Stomach (tissue), 9 donors: ENCODE results near the gene EHD4. TPM values are rescaled to one million over a fixed set of nuclear protein-coding genes. Genes with fewer than 3 reads are reported as not detected.

ENCODE experiments used
- DNase-seq, 2 donors: peaks; one replicate each; pipeline versions ENCODE4 v3.0.0 to v3.0.0-alpha.2; 2013 to 2019
- H3K27ac ChIP-seq, 5 donors: fragments of 200-600 bp in 4 of 5; sonication (generic) in 4 of 5; one replicate each; pipeline ENCODE4 v1.5.1; 2013 to 2019; ENCODE audit warnings: mild to moderate bottlenecking in 1 of 5, moderate library complexity in 1 of 5
- H3K27me3 ChIP-seq, 3 donors: fragments of 200-600 bp; sonication (generic); one replicate each; pipeline ENCODE4 v1.5.1; 2017 to 2019; ENCODE audit warnings: mixed run types in 1 of 3
- H3K36me3 ChIP-seq, 4 donors: fragments of 200-600 bp; sonication (generic); 1 replicate in 3 of 4; 2 replicates in 1 of 4; pipeline ENCODE4 v1.5.1; 2016 to 2019
- H3K4me1 ChIP-seq, 4 donors: fragments of 200-600 bp; sonication (generic); one replicate each; pipeline ENCODE4 v1.5.1; 2016 to 2019
- H3K4me3 ChIP-seq, 4 donors: fragments of 200-600 bp; sonication (generic) in 3 of 4; one replicate each; pipeline ENCODE4 v1.5.1; 2016 to 2019; ENCODE audit warnings: mild to moderate bottlenecking in 1 of 4
- H3K9me3 ChIP-seq, 4 donors: fragments of 200-600 bp; sonication (generic); one replicate each; pipeline ENCODE4 v1.5.1; 2016 to 2019
- EP300 ChIP-seq: sonication (generic); formaldehyde crosslinking; IDR thresholded peaks from one replicate; pipeline ENCODE4 v1.6.1; 2017; ENCODE audit warnings: antibody characterized with exemption
- POLR2A ChIP-seq, 4 donors: fragments of 450-650 bp; IDR thresholded peaks; one replicate each; pipeline ENCODE4 v1.6.1; 2016; ENCODE audit warnings: antibody characterized with exemption in 4 of 4, control low read depth in 2 of 4, mild to moderate bottlenecking in 1 of 4, moderate library complexity in 1 of 4
- POLR2AphosphoS5 ChIP-seq, 3 donors: sonication (generic); formaldehyde crosslinking; IDR thresholded peaks; one replicate each; pipeline ENCODE4 v1.6.1; 2016; ENCODE audit warnings: antibody characterized with exemption in 3 of 3
- WGBS, 5 donors: extraction: QIAGEN DNeasy Blood & Tissue Kit in 3 of 5; methylation state at CpG; one replicate each; pipeline versions ENCODE4 v1.1.5 to v1.1.7; 2013 to 2018; 5-methylcytosine and 5-hydroxymethylcytosine counted together
- intact Hi-C: fragments of 100-400 bp; cut with DNase I; formaldehyde crosslinking; loops from one replicate; pipeline ENCODE4 v1.15.1; 2023; ENCODE audit warnings: low total_unique reads
- polyA plus RNA-seq, 3 donors: library from polyadenylated mRNA; stranded (reverse); fragments of 200-250 nt; gene quantifications; one replicate each; pipeline ENCODE4 v1.2.3, GENCODE V29; 2013
- total RNA-seq, 5 donors: library from RNA; depleted of rRNA; stranded (reverse); fragments of >200 nt; gene quantifications; one replicate each; pipeline versions ENCODE4 v1.1.0 to v1.2.3, GENCODE V29; 2014 to 2016
- TF ChIP-seq, protein P1 (sequence below), 7 experiments: fragments of 450-650 bp in 4 of 7; fragments of 200-600 bp in 3 of 7; sonication (generic) in 3 of 7; IDR thresholded peaks; one replicate each; pipeline ENCODE4 v1.5.1; 2016 to 2019; ENCODE audit warnings: antibody characterized with exemption in 7 of 7, control low read depth in 2 of 7, mild to moderate bottlenecking in 1 of 7
- donor health status: healthy with polysubstance abuse.
- donor health status: Bipolar disorder and iron deficiency.
- donor health status: healthy.

The EHD4 gene
- total and polyA plus RNA-seq, 8 donors = 5.8 to 86.4 (median 16.2) TPM

DNA sequence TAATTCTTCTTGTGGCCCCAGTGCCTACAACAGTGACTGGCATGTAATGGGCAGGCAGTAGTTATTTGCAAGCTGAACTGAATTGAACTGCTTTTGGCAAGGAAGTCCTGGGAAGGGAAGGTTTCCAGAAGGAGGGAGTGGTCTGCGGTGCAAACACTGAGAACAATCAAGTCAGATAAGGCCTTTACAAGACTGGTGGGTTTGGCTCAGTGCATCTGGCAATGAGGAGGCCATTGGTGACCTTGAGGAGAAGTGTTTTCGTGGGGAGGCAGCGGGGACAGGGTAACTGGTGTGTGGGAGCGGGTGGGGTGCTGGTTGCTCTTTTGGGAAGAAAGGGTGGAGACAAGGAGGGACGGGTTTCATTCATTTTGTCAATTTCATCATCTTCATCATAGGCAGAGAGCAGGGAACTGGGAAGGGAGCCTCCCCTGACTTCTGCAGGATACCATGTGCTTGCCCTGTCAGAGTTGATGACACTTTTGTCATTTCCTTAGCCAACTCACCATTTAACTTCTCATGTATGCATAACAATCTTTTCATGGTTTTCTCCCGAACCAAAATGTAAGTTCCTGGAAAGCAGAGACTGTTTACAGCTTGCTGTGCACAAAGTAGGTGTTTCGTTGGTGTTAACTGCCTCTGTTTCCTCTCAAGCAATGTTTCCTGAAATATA lies 8.4 kb upstream of the EHD4 start:
- Histone ChIP-seq H3K9me3 (no peaks in the 10 kb centered on the region), H3K27ac (peak overlapping the region; percentile 67 to 78 (median 75)), H3K4me3 (no peak overlapping the region), H3K4me1 (peaks cover 23 to 30% (median 28%) of the 10 kb centered on the region in 4 donors), H3K36me3 (no peaks in the 10 kb centered on the region), H3K27me3 (peaks cover 0 to 4% (median 0%) of the 10 kb centered on the region in 3 donors)
- TF ChIP-seq, protein P1, sequence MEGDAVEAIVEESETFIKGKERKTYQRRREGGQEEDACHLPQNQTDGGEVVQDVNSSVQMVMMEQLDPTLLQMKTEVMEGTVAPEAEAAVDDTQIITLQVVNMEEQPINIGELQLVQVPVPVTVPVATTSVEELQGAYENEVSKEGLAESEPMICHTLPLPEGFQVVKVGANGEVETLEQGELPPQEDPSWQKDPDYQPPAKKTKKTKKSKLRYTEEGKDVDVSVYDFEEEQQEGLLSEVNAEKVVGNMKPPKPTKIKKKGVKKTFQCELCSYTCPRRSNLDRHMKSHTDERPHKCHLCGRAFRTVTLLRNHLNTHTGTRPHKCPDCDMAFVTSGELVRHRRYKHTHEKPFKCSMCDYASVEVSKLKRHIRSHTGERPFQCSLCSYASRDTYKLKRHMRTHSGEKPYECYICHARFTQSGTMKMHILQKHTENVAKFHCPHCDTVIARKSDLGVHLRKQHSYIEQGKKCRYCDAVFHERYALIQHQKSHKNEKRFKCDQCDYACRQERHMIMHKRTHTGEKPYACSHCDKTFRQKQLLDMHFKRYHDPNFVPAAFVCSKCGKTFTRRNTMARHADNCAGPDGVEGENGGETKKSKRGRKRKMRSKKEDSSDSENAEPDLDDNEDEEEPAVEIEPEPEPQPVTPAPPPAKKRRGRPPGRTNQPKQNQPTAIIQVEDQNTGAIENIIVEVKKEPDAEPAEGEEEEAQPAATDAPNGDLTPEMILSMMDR (IDR thresholded peaks at IDR 0.05) = no peak
- TF ChIP-seq POLR2AphosphoS5 (IDR thresholded peaks at IDR 0.05) = peak; percentile 3 to 82 (median 47)
- 39 to 66% (median 49%) methylated on average over 7 of the region's 7 CpGs for WGBS, 5 donors
- DNase-seq = peak; percentile 82 to 84
- intact Hi-C loops = no loop called here

DNA sequence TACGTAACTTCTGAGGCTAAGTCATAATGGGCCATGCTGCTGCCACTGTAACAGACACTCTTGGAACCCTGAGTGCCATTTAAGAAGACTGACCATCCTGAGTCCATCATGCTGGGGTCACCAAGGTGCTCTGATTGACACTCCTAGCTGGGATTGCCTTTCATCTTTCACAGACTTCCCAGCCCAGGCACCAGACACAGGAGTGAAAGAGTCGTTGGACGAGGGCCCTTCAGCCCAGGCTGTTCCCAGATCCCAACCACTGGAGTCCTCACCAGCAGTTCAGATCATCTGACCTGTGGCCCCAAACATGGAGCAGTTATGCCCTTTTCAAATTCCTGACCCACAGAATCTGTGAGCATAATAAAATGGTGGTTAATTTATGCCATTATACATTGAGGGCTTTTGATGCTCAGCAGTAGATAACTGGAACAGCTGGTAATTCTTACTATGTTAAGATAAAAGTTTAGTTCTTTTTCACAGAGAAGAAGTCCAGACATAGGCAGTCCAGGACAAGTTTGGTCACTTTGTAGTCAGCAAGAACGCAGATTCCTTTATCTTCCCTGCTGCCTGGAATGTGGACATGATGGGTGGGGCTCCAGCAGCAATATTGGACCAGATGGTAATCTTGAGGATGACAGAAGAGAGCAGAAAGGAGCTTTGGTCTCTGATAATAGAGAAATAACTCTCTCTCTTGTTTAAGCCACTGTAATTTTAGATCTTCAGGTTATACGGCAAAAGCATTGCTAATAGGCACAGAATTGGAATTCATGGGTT lies 7.3 kb upstream of the EHD4 start:
- Histone ChIP-seq H3K4me1 (peaks cover 23 to 30% (median 28%) of the 10 kb centered on the region in 4 donors), H3K27me3 (peaks cover 0 to 4% (median 0%) of the 10 kb centered on the region in 3 donors), H3K27ac (peak overlapping the region in 4 of 5 donors; percentile 67 to 78 (median 76)), H3K4me3 (no peak overlapping the region), H3K9me3 (no peaks in the 10 kb centered on the region), H3K36me3 (no peaks in the 10 kb centered on the region)
- intact Hi-C loops = no loop called here
- DNase-seq = peak; percentile 25 to 36
- TF ChIP-seq, protein P1 (IDR thresholded peaks at IDR 0.05) = no peak
- peak in 1 of 3 donors; percentile 8 for TF ChIP-seq POLR2AphosphoS5 (IDR thresholded peaks at IDR 0.05)
- WGBS, 5 donors = 56 to 73% (median 67%) methylated on average over 5 of the region's 5 CpGs

DNA sequence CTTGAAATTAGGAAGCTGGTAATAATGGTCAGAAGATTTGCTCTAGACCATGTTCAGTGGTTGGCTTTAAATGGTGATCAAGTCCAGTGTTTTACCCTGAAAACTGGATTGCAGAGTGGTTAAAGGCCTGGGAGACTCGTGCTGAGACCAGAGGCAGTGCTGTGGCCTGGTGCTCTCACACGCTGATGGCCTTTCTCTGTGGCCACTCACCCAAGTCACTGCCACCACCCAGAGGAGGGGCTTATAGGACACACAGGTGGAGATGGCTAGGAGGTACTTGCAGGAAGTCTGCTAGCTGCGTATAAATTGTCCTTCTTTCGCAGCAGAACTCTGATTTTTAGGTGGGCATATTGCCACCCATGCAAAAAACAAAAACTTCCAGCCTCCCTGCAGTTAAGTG lies 6.2 kb upstream of the EHD4 start:
- Histone ChIP-seq H3K27ac (peak overlapping the region in 1 of 5 donors; percentile 77), H3K4me3 (no peak overlapping the region), H3K4me1 (peaks cover 23 to 30% (median 28%) of the 10 kb centered on the region in 4 donors), H3K36me3 (no peaks in the 10 kb centered on the region), H3K27me3 (peaks cover 0 to 4% (median 0%) of the 10 kb centered on the region in 3 donors), H3K9me3 (no peaks in the 10 kb centered on the region)
- TF ChIP-seq EP300 (no peak), POLR2AphosphoS5 (IDR thresholded peaks at IDR 0.05) (no peak), POLR2A (IDR thresholded peaks at IDR 0.05) (no peak)
- TF ChIP-seq, protein P1 (IDR thresholded peaks at IDR 0.05) = no peak
- WGBS, 5 donors = 77 to 87% (median 86%) methylated on average over 4 of the region's 4 CpGs
- peak in 1 of 2 donors; percentile 7 for DNase-seq
- intact Hi-C loops = no loop called here

DNA sequence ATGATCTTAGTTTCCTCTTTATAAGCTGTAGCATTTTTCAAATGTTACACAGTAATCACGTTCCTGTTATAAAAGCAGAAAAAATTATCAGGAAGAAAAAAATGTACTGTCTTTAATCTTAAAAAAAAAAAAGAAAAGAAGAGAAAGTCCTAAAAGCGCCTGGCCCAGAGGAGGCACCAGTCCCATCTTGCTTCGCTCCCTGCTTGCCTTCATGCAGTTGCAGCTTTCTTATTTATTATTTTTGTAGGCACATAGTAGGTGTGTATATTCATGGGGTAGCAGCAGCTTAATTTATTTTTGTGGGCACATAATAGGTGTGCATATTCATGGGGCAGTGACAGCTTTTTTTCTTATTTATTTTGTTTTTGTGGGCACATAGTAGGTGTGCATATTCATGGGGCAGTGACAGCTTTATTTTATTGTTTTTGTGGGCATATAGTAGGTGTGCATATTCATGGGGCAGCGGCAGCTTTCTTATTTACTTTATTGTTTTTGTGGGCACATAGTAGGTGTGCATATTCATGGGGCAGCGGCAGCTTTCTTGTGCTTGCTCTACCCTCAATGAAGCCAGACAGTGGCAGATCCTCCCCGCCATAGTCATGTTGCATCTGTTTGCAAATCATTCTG lies 5.5 kb upstream of the EHD4 start:
- Histone ChIP-seq H3K36me3 (no peaks in the 10 kb centered on the region), H3K4me3 (no peak overlapping the region), H3K27me3 (peaks cover 0 to 4% (median 0%) of the 10 kb centered on the region in 3 donors), H3K4me1 (peaks cover 23 to 34% (median 32%) of the 10 kb centered on the region in 4 donors), H3K9me3 (no peaks in the 10 kb centered on the region), H3K27ac (no peak overlapping the region)
- DNase-seq = no peak
- TF ChIP-seq POLR2A (IDR thresholded peaks at IDR 0.05) (no peak), POLR2AphosphoS5 (IDR thresholded peaks at IDR 0.05) (no peak), EP300 (no peak)
- TF ChIP-seq, protein P1 (IDR thresholded peaks at IDR 0.05) = no peak
- 82 to 88% (median 83%) methylated on average over 6 of the region's 6 CpGs for WGBS, 5 donors
- intact Hi-C loops = no loop called here
